Adrenal gland (tissue), 5 donors: ENCODE data around the gene CRYBB1.

Experiments used
- CTCF ChIP-seq, 6 experiments: fragments of 450-650 bp in 4 of 6; fragments of 200-600 bp in 2 of 6; sonication (generic) in 1 of 6; IDR thresholded peaks; 1 replicate in 5 of 6; 2 replicates in 1 of 6; pipeline versions ENCODE4 v1.5.1 to v1.8.0; 2016 to 2021; ENCODE audit warnings: antibody characterized with exemption in 6 of 6, mild to moderate bottlenecking in 2 of 6, moderate library complexity in 1 of 6
- POLR2A ChIP-seq, 2 donors: fragments of 450-650 bp; IDR thresholded peaks; one replicate each; pipeline ENCODE4 v1.6.1; 2017; ENCODE audit warnings: antibody characterized with exemption in 2 of 2, mild to moderate bottlenecking in 2 of 2, moderate library complexity in 1 of 2
- donor health status: DM: no; HTN: no; CAD: no.

DNA sequence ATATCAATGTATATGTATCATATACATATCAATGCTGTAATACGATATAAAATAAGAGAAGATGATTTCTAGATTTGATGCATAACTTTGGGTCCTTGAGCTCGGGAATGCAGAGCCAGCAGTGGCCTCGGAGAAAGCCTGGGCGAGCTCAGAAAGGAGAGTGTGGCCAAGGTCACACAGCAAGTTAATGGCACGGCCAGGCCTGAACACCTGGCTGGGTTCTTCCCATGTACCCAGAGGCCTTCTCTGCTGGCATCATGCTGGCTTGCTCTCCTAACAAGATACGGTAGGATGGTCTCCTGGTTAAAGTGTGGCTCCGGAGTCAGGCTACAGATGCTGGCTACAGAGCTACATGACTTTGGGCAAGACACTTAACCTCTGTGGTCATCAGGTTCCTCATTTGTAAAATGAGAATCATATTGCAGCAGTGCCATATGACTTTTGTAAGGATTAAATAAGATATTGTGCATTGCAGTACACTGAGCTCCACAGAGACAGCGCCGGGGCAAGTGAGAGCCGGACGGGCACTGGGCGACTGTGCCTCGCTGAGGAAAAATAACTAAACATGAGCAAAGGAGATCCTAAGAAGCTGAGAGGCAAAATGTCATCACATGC, 57.8 kb downstream of the CRYBB1 start:
- TF ChIP-seq CTCF (IDR thresholded peaks at IDR 0.05): no peak
- no peak for TF ChIP-seq POLR2A (IDR thresholded peaks at IDR 0.05)
